SH-SY5Y (cell line): ENCODE data around the gene AGR2.

Experiments used
- GATA2 ChIP-seq: IDR thresholded peaks from 2 replicates; pipeline ENCODE4 v1.6.1; 2011; ENCODE audit warnings: mild to moderate bottlenecking, low read depth, low read length
- GATA3 ChIP-seq: IDR thresholded peaks from 2 replicates; pipeline ENCODE4 v1.6.1; 2011; ENCODE audit warnings: low read depth, mild to moderate bottlenecking, low read length, moderate library complexity

The AGR2 gene

GRCh38 chr7:16765436-16765859 is 39.4 kb downstream of the AGR2 start:
- no peak for TF ChIP-seq GATA3
- no peak for TF ChIP-seq GATA2

GRCh38 chr7:16764942-16765341 is 39.9 kb downstream of the AGR2 start:
- no peak for TF ChIP-seq GATA3
- no peak for TF ChIP-seq GATA2

GRCh38 chr7:16762177-16762576 is 42.6 kb downstream of the AGR2 start:
- no peak for TF ChIP-seq GATA3
- TF ChIP-seq GATA2 = no peak

GRCh38 chr7:16759840-16760239 is 45.0 kb downstream of the AGR2 start:
- TF ChIP-seq GATA3 = no peak
- no peak for TF ChIP-seq GATA2

- TF ChIP-seq GATA2 (no peak), GATA3 (no peak)
Observed at GRCh38 chr7:16758631-16759611, 45.9 kb downstream of the AGR2 start.

GRCh38 chr7:16758036-16758435 is 46.8 kb downstream of the AGR2 start:
- TF ChIP-seq GATA3 (no peak), GATA2 (no peak)

- TF ChIP-seq GATA2 = no peak
- TF ChIP-seq GATA3 = no peak
Observed at GRCh38 chr7:16755397-16755796, 49.4 kb downstream of the AGR2 start.

- TF ChIP-seq GATA2 = no peak
Observed at GRCh38 chr7:16754856-16755317, 49.9 kb downstream of the AGR2 start.

- TF ChIP-seq GATA2 (no peak), GATA3 (no peak)
Observed at GRCh38 chr7:16753932-16754855, 50.6 kb downstream of the AGR2 start.

GRCh38 chr7:16753102-16753931 is 51.5 kb downstream of the AGR2 start, which contains the start of gene TSPAN13:
Gene TSPAN13, plus strand, starts transcription at chr7:16753755. Its CDS starts 213 bp downstream, at chr7:16753968.
- TF ChIP-seq GATA2 (no peak), GATA3 (no peak)

GRCh38 chr7:16747102-16747501 is 57.7 kb downstream of the AGR2 start:
- TF ChIP-seq GATA2 = no peak
- no peak for TF ChIP-seq GATA3

- no peak for TF ChIP-seq GATA3
- TF ChIP-seq GATA2 = no peak
Observed at GRCh38 chr7:16745645-16746044, 59.2 kb downstream of the AGR2 start.

GRCh38 chr7:16744518-16745250 is 60.1 kb downstream of the AGR2 start:
- no peak for TF ChIP-seq GATA3
- peak; percentile 59; the same call in 1 of the 2 replicates for TF ChIP-seq GATA2
